Body of pancreas (tissue), 4 donors: ENCODE data around the gene CASR.

Source experiments
- CTCF ChIP-seq, 7 experiments: fragments of 450-650 bp in 4 of 7; fragments of 200-600 bp in 3 of 7; sonication (generic) in 3 of 7; IDR thresholded peaks; one replicate each; pipeline ENCODE4 v1.5.1; 2016 to 2019; ENCODE audit warnings: antibody characterized with exemption in 7 of 7
- POLR2A ChIP-seq, 3 donors: fragments of 450-650 bp; IDR thresholded peaks; one replicate each; pipeline ENCODE4 v1.6.1; 2016; ENCODE audit warnings: antibody characterized with exemption in 3 of 3, mild to moderate bottlenecking in 2 of 3

- TF ChIP-seq CTCF (IDR thresholded peaks at IDR 0.05) (no peak), POLR2A (IDR thresholded peaks at IDR 0.05) (no peak)
Measured at GRCh38 chr3:122294359-122294758, 110.9 kb downstream of the CASR start.
